T-cell (primary cell): ENCODE measurements around the gene HOTAIR. TPM values are rescaled to one million over a fixed set of nuclear protein-coding genes. Genes with fewer than 3 reads are reported as not detected.
A peak's percentile ranks its signal among the peaks of the same experiment; 100 is the strongest.

Source experiments
- ATAC-seq, 4 experiments: fragments of 200-7000 bp in 3 of 4; fragments of 150-1000 bp in 1 of 4; cut with Tn5 transposase; replicated peaks in 1 of 4; 1 replicate in 3 of 4; 2 replicates in 1 of 4; pipeline ENCODE4 v1.10.0; 2021; ENCODE audit warnings: moderate library complexity in 3 of 4, mild to moderate bottlenecking in 2 of 4, moderate number of reproducible peaks in 1 of 4
- CTCF ChIA-PET, 2 donors: fragments of 300-600 bp; sonication (Branson Sonifier 250); formaldehyde crosslinking; loops; one replicate each; lab custom pipeline; 2022; ENCODE audit warnings: antibody characterized with exemption in 2 of 2; lab: Charles Lee
- POLR2A ChIA-PET, 2 donors: fragments of 300-600 bp; sonication (Branson Sonifier 250); formaldehyde crosslinking; loops; one replicate each; lab custom pipeline; 2022; ENCODE audit warnings: antibody characterized with exemption in 2 of 2; lab: Charles Lee
- DNase-seq, 35 experiments: peaks; one replicate each; pipeline versions ENCODE4 v3.0.0 to v3.0.0-alpha.2; 2013 to 2023
- H3K27ac ChIP-seq: one replicate; pipeline ENCODE4 v1.5.1; 2013; ENCODE audit warnings: low read length
- H3K27me3 ChIP-seq, 2 experiments: replicated peaks in 1 of 2; 1 replicate in 1 of 2; 2 replicates in 1 of 2; pipeline versions ENCODE4 v1.6.1 to v1.7.0; 2013; ENCODE audit warnings: low read length in 1 of 2, mixed read lengths in 1 of 2; ENCODE audit not compliant: control insufficient read depth in 2 of 2, insufficient read depth in 2 of 2; ENCODE audit errors: extremely low read depth in 1 of 2
- H3K36me3 ChIP-seq, 2 donors: 1 replicate in 1 of 2; 2 replicates in 1 of 2; pipeline versions ENCODE4 v1.6.1 to v1.7.0; 2013; ENCODE audit warnings: low read length in 1 of 2; ENCODE audit not compliant: control insufficient read depth in 2 of 2, insufficient read depth in 1 of 2; ENCODE audit errors: extremely low read depth in 1 of 2
- H3K4me1 ChIP-seq, 2 experiments: 1 replicate in 1 of 2; 2 replicates in 1 of 2; pipeline versions ENCODE4 v1.6.1 to v1.7.0; 2013; ENCODE audit warnings: low read length in 2 of 2, mixed read lengths in 1 of 2; ENCODE audit not compliant: insufficient read depth in 2 of 2, control insufficient read depth in 1 of 2; ENCODE audit errors: extremely low read depth in 1 of 2
- H3K4me3 ChIP-seq, 2 donors: 1 replicate in 1 of 2; 2 replicates in 1 of 2; pipeline versions ENCODE4 v1.5.1 to v1.7.0; 2013; ENCODE audit warnings: mild to moderate bottlenecking in 2 of 2, low read length in 1 of 2, moderate library complexity in 1 of 2; ENCODE audit not compliant: control insufficient read depth in 1 of 2; ENCODE audit errors: extremely low read depth in 1 of 2
- H3K9me3 ChIP-seq: 2 replicates; pipeline ENCODE4 v1.7.0; 2013
- H3K27ac Mint-ChIP-seq, 2 donors: one replicate each; pipeline ENCODE4 v1.8.0; 2020 to 2021; ENCODE audit warnings: mild to moderate bottlenecking in 2 of 2, mixed read lengths in 2 of 2
- H3K27me3 Mint-ChIP-seq, 2 donors: one replicate each; pipeline ENCODE4 v1.8.0; 2021 to 2022; ENCODE audit warnings: mixed read lengths in 2 of 2
- H3K36me3 Mint-ChIP-seq: one replicate; pipeline ENCODE4 v1.8.0; 2021; ENCODE audit warnings: mixed read lengths
- H3K4me1 Mint-ChIP-seq, 3 donors: one replicate each; pipeline ENCODE4 v1.8.0; 2020 to 2022; ENCODE audit warnings: mixed read lengths in 3 of 3, mild to moderate bottlenecking in 1 of 3
- H3K4me3 Mint-ChIP-seq, 3 donors: one replicate each; pipeline ENCODE4 v1.8.0; 2020 to 2022; ENCODE audit warnings: mild to moderate bottlenecking in 3 of 3, mixed read lengths in 3 of 3, moderate library complexity in 3 of 3
- H3K9me3 Mint-ChIP-seq, 3 donors: one replicate each; pipeline ENCODE4 v1.8.0; 2020 to 2022; ENCODE audit warnings: mixed read lengths in 3 of 3
- WGBS: methylation state at CpG from one replicate; pipeline ENCODE4 v1.1.5; 2013; ENCODE audit warnings: missing lambda C conversion rate; ENCODE audit not compliant: insufficient coverage; 5-methylcytosine and 5-hydroxymethylcytosine counted together
- total RNA-seq, 35 experiments: library from RNA in 6 of 35; stranded (reverse) in 6 of 35; fragments of 120-200 nt in 1 of 35; gene quantifications; one replicate each; pipeline versions ENCODE4 v1.2.1 to v1.2.4 and lab custom pipeline; 2013 to 2026

The HOTAIR gene
- total RNA-seq, 5 donors from 2014 or later (not counting 1 experiment from before 2014, with no cell fraction given), result not detected

DNA sequence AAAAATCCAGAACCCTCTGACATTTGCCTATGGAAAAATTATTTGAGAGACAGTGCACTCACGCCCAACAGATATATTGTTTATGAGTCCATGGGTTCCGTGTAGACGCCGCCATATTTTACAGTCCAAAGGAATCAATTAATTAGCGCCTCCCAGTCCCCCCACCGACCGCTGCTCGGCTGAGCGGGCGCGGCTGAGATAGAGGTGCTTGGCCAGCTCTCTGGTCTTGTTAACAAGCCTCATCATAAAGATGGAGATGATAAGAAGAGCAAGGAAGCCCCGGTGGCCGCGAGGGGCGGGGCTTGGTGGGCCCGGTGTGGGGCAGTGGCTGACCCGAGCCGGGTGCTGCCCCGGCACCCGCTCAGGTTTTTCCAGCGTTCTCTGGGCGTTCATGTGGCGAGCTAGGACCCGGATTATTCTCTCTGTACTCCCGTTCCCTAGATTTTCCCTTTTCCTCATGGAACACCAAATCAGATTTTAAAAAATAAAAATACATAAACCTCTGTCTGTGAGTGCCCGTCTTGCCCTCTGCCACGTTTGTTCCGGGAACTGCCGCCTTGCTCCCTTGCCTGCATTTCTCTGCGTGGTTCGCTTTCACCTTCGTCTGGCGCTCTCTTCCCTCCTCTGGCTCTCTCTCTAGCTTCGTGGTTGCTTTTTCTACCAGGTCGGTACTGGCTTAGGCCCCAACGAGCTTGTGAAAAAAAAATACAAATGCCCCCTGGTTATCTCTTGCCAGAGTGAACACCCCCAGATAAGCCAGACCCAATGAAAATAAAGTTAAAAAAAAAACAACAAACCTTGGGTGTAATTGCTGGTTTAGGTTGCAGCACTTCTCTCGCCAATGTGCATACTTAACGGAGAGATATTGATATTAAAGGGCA, 11.1 kb downstream of the HOTAIR start:
- Histone ChIP-seq H3K4me3 (no peak overlapping the region), H3K27me3 (peaks cover 33 to 91% of the 10 kb centered on the region in 2 experiments), H3K36me3 (no peaks in the 10 kb centered on the region), H3K4me1 (peaks cover 0 to 43% of the 10 kb centered on the region in 2 experiments), H3K27ac (no peak overlapping the region), H3K9me3 (no peaks in the 10 kb centered on the region)
- DNase-seq, result no peak
- POLR2A ChIA-PET, result interaction anchor here in 1 of 2 donors (0.6 kb wide), 1 partner anchor 29 kb away, joined by 3 read pairs; no protein-coding TSS in a partner anchor
- H3K4me1 Mint-ChIP-seq, result peaks cover 40 to 44% (median 40%) of the 10 kb centered on the region in 3 donors
- H3K4me3 Mint-ChIP-seq, result peak overlapping the region in 1 of 3 donors; percentile 55
- ATAC-seq, result no peak
- peaks cover 83 to 88% of the 10 kb centered on the region in 2 donors for H3K27me3 Mint-ChIP-seq
- peaks cover 0 to 4% (median 0%) of the 10 kb centered on the region in 3 donors for H3K9me3 Mint-ChIP-seq
- CTCF ChIA-PET, result no interaction called here
- no peaks in the 10 kb centered on the region for H3K36me3 Mint-ChIP-seq
- H3K27ac Mint-ChIP-seq, result peak overlapping the region in 1 of 2 donors; percentile 17
- 13% methylated on average over 31 of the region's 38 CpGs for WGBS

DNA sequence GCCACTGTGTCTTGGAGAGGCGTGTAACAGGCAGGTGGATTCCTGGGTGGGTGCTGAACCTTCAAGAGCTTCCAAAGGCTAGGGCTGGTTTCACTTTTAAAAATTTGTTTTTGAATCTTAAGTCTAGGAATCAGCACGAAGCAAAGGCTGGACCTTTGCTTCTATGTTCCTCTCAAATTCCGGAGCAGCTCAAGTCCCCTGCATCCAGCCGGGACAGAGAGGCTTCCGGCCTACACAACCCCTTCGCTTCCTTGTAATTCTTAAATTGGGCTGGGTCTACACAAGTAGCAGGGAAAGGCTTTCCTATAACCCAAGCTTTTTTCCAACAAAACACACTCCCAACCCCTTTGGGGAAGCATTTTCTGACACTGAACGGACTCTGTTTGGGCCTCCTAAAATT, 11.7 kb downstream of the HOTAIR start:
- peak overlapping the region in 1 of 2 donors; percentile 17 for H3K27ac Mint-ChIP-seq
- H3K27me3 Mint-ChIP-seq, result peaks cover 83 to 88% of the 10 kb centered on the region in 2 donors
- Histone ChIP-seq H3K27ac (no peak overlapping the region), H3K36me3 (no peaks in the 10 kb centered on the region), H3K4me1 (peaks cover 0 to 43% of the 10 kb centered on the region in 2 experiments), H3K9me3 (no peaks in the 10 kb centered on the region), H3K4me3 (no peak overlapping the region), H3K27me3 (peaks cover 35 to 91% of the 10 kb centered on the region in 2 experiments)
- POLR2A ChIA-PET, result no interaction called here
- H3K4me1 Mint-ChIP-seq, result peaks cover 37 to 44% (median 43%) of the 10 kb centered on the region in 3 donors
- no peaks in the 10 kb centered on the region for H3K36me3 Mint-ChIP-seq
- 44% methylated on average over 4 of the region's 7 CpGs for WGBS
- ATAC-seq (no peak), DNase-seq (no peak)
- peaks cover 0 to 4% (median 0%) of the 10 kb centered on the region in 3 donors for H3K9me3 Mint-ChIP-seq
- H3K4me3 Mint-ChIP-seq, result peak overlapping the region in 1 of 3 donors; percentile 55
- CTCF ChIA-PET, result no interaction called here

DNA sequence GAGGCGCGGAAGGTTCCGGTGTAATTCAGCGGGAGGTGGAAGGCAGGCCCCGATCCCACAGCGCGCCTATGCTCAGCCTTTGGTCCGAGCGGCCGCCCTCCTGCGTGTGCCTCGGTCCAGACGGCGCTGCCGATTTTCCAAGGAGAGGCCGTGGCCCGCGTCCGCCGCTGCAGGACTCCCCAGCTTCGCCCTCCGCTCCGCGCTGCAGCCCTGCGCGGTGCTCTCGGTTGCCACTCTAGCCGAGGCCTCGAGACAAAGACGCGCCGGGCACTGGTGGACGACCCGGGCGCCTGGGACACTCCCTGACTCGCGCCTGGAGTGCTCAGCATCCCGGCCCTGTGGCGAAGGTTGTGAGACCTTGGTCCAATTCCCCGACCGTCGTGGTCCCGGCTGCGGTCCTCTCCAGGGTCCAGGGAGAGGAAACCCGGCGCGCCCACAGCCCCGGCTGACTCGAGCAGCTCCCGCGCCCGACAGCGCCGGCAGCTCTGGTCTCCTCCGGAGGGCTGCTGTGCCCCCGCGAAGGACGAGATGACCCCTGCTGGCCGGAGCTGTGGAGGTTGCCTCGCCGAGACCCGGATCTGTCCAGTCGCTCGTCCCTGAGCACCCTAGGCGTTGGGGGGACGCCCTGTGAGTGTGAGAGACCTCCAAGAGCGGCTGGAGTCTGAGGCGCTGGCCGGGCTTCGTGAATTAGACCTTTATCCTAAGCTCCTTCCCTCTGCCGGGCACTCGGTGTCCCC, 13.6 kb downstream of the HOTAIR start:
- H3K27me3 Mint-ChIP-seq, result peaks cover 84 to 86% of the 10 kb centered on the region in 2 donors
- Histone ChIP-seq H3K27me3 (peaks cover 35 to 91% of the 10 kb centered on the region in 2 experiments), H3K36me3 (no peaks in the 10 kb centered on the region), H3K4me3 (no peak overlapping the region), H3K9me3 (no peaks in the 10 kb centered on the region), H3K4me1 (peaks cover 0 to 43% of the 10 kb centered on the region in 2 experiments), H3K27ac (no peak overlapping the region)
- no peak overlapping the region for H3K27ac Mint-ChIP-seq
- H3K4me1 Mint-ChIP-seq, result peaks cover 36 to 46% (median 42%) of the 10 kb centered on the region in 3 donors
- H3K36me3 Mint-ChIP-seq, result no peaks in the 10 kb centered on the region
- no peak for DNase-seq
- ATAC-seq, result no peak
- ChIA-PET CTCF (interaction anchor here in 1 of 2 donors (1.3 kb wide), 1 partner anchor 44 kb away, joined by 4 read pairs; no protein-coding TSS in a partner anchor), POLR2A (no interaction called here)
- H3K9me3 Mint-ChIP-seq, result peaks cover 0 to 4% (median 0%) of the 10 kb centered on the region in 3 donors
- WGBS, result 7% methylated on average over 72 of the region's 72 CpGs
- H3K4me3 Mint-ChIP-seq, result no peak overlapping the region

DNA sequence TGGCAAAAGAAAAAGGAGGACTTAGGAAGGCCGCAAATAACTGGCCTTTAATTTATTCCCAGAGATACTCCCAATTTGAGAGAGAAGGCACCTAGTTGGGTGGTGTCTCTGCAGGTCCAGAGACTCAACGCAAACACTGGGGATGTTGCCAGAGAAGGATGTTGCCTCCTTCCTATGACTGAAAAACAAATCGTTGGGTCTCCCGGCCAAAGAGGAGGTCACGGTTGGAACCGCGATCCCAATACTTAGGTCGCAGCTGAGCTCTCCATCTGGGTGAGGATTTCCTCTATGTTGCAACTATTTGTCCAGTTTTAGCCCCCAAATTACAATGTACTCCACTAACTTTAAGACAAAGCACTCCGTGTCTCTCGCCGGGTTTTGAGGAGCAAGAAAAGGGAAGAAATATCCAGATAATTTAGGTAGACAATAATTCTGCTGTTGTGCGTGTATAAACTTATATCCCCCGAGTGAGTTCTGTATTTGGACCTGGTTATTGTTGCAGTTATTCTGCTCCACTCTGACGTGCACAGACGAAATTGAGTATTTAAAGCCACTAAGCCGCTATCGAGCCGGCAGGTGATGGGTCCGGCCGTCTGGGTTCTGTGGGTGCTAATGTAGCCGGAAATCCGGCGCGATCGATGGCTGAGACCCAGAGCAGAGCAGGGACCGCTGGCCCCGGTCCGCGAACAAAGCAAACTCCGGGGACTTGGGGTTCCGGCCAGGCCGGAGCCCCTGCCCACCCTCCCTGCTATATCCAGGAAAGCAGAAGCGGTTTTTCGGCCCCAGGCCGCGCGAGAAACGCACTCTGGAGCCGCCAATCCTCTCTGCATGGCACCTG, 14.3 kb downstream of the HOTAIR start:
- WGBS, result 2% methylated on average over 29 of the region's 39 CpGs
- H3K27me3 Mint-ChIP-seq, result peaks cover 83 to 86% of the 10 kb centered on the region in 2 donors
- Histone ChIP-seq H3K4me1 (peaks cover 0 to 42% of the 10 kb centered on the region in 2 experiments), H3K36me3 (no peaks in the 10 kb centered on the region), H3K27ac (no peak overlapping the region), H3K27me3 (peaks cover 35 to 91% of the 10 kb centered on the region in 2 experiments), H3K9me3 (no peaks in the 10 kb centered on the region), H3K4me3 (no peak overlapping the region)
- no peak for DNase-seq
- peaks cover 0 to 4% (median 0%) of the 10 kb centered on the region in 3 donors for H3K9me3 Mint-ChIP-seq
- peak overlapping the region in 1 of 2 donors; percentile 26 for H3K27ac Mint-ChIP-seq
- POLR2A ChIA-PET, result no interaction called here
- no peak for ATAC-seq
- H3K36me3 Mint-ChIP-seq, result no peaks in the 10 kb centered on the region
- H3K4me3 Mint-ChIP-seq, result no peak overlapping the region
- CTCF ChIA-PET, result no interaction called here
- peaks cover 39 to 48% (median 41%) of the 10 kb centered on the region in 3 donors for H3K4me1 Mint-ChIP-seq

DNA sequence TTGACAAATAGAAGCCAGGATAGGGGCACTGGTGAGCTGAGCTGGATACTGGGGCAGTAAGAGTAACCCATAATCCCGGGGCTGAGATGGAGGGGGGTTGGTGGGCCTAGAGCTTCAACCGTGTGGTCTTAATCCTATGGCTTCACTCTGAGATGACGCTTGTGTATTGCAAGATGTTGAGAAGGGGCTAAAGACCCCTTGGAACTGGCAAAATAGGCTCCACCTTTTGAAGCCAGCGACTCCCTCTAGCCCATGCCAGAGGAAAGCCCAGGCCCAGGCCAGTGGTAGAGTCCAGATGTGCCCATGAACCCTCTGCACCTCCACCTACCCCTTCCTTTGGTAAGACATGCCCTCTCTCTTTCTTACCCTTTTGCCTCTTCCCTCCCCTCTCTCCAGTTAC, 15.4 kb downstream of the HOTAIR start:
- POLR2A ChIA-PET, result no interaction called here
- peaks cover 0 to 4% (median 0%) of the 10 kb centered on the region in 3 donors for H3K9me3 Mint-ChIP-seq
- 16% methylated on average over 3 of the region's 4 CpGs for WGBS

More for the DNA sequence above, 15.4 kb downstream of the HOTAIR start:
- ATAC-seq (no peak), DNase-seq (no peak)
- Mint-ChIP-seq H3K36me3 (no peaks in the 10 kb centered on the region), H3K4me3 (no peak overlapping the region), H3K27ac (no peak overlapping the region), H3K4me1 (peaks cover 30 to 40% (median 32%) of the 10 kb centered on the region in 3 donors), H3K27me3 (peaks cover 73 to 81% of the 10 kb centered on the region in 2 donors)
- Histone ChIP-seq H3K9me3 (no peaks in the 10 kb centered on the region), H3K27ac (no peak overlapping the region), H3K27me3 (peaks cover 27 to 91% of the 10 kb centered on the region in 2 experiments), H3K36me3 (no peaks in the 10 kb centered on the region), H3K4me3 (no peak overlapping the region), H3K4me1 (peaks cover 0 to 43% of the 10 kb centered on the region in 2 experiments)
- CTCF ChIA-PET, result interaction anchor here (0.7 to 0.9 kb wide), 2 partner anchors 119 to 249 kb away, joined by 3 read pairs; no protein-coding TSS in a partner anchor
